Uterus (tissue), 2 donors: ENCODE data around the gene CHD8.

Source experiments
- POLR2A ChIP-seq, 2 donors: fragments of 450-650 bp; IDR thresholded peaks; one replicate each; pipeline ENCODE4 v1.6.1; 2016; ENCODE audit warnings: antibody characterized with exemption in 2 of 2, mild to moderate bottlenecking in 1 of 2, moderate library complexity in 1 of 2
- TF ChIP-seq, protein P1 (sequence below), 4 experiments: fragments of 200-600 bp in 2 of 4; fragments of 450-650 bp in 2 of 4; sonication (generic) in 2 of 4; IDR thresholded peaks; one replicate each; pipeline ENCODE4 v1.5.1; 2016 to 2019; ENCODE audit warnings: antibody characterized with exemption in 4 of 4, mild to moderate bottlenecking in 2 of 4, moderate library complexity in 1 of 4

GRCh38 chr14:21382095-21382494 lies 73.8 kb downstream of the CHD8 start:
- TF ChIP-seq, protein P1, sequence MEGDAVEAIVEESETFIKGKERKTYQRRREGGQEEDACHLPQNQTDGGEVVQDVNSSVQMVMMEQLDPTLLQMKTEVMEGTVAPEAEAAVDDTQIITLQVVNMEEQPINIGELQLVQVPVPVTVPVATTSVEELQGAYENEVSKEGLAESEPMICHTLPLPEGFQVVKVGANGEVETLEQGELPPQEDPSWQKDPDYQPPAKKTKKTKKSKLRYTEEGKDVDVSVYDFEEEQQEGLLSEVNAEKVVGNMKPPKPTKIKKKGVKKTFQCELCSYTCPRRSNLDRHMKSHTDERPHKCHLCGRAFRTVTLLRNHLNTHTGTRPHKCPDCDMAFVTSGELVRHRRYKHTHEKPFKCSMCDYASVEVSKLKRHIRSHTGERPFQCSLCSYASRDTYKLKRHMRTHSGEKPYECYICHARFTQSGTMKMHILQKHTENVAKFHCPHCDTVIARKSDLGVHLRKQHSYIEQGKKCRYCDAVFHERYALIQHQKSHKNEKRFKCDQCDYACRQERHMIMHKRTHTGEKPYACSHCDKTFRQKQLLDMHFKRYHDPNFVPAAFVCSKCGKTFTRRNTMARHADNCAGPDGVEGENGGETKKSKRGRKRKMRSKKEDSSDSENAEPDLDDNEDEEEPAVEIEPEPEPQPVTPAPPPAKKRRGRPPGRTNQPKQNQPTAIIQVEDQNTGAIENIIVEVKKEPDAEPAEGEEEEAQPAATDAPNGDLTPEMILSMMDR (IDR thresholded peaks at IDR 0.05) = no peak
- TF ChIP-seq POLR2A (IDR thresholded peaks at IDR 0.05) = no peak
